ENCODE measurements around the gene TRPC4AP.
"Not testable (repeated sequence)": the region's sequence is repeated elsewhere in the genome, so short reads cannot be mapped to it uniquely, and the experiment has no call there.

The TRPC4AP gene

DNA sequence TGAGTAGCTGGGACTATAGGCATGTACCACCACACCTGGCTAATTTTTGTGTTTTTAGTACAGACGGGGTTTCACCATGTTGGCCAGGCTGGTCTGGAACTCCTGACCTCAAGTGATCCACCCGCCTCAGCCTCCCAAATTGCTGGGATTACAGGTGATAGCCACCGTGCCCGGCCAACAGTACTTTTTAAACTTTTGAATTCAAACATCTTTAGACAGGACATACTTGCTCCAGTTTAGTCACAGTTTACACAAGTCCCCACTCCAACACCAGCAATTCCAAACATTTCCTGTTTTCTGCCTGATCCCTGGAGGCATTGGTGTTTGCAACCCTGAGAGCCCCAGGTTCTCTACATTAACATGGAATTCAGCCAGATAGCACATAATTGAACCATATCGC lies 40.0 kb downstream of the TRPC4AP start:
- not testable (repeated sequence) for DNase-seq

DNA sequence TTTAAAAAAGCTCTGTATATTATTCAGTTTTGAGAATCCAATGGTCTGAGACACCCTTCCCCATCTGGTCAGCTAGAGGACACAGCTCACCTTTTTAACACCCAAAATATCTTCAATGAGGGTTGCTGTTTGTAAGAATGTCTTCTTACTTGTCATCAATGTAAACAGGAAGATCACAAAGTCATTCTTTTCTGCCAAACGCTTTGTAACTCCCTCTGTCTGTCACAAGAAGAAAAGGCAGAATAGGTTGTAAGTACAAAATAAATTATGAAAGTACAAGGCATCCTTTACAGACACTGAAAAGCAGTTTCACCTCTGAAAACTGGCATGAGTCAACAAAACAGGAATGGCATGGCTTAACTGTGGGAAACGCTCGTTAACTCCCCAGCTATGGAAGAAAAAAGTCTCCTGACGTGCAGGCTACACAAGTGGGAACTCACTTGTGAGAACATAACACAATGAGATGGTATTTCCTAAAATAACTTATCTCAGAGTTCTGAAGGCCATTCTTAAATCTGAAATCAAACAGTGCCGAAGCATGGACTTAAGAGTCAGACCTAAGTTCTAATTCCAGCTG lies 42.7 kb downstream of the TRPC4AP start:
- no peak for DNase-seq

DNA sequence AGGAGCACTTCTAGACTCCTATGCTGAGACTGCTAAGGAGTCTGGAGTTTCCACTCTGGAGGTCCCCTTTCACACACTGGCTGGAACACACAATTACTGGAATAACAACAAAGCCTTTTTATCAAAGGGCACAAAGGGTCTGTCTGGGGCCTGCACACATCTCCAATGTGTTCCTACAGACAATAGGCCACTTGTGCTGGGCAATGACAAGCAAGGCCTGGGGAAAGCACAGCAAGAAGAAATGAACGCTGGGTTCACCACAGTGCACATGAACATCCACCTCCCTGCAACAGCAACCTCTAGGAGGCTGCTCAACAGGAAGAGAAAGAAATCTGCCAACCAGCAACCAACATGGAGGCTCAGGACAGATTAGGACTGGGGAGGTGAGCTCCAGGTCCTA lies 43.9 kb downstream of the TRPC4AP start:
- DNase-seq = no peak

DNA sequence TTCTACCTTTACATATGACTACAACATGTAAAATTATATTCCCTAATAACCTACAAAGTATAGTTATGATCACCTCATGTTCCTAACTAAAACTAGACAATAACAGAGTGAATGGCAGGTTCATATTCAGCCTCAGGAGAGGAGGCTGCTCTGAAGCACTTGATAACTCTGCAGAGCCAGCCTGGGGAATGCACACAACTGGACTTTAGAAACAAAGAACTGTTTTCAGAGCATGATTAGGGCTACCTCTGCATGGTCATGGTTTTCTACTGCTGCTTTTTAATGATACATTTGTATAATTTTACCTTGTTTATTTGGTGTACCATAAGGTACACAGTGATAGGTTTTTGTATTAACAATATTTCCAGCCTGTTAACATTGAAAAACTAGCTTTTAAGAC lies 50.3 kb downstream of the TRPC4AP start:
- DNase-seq = no peak

DNA sequence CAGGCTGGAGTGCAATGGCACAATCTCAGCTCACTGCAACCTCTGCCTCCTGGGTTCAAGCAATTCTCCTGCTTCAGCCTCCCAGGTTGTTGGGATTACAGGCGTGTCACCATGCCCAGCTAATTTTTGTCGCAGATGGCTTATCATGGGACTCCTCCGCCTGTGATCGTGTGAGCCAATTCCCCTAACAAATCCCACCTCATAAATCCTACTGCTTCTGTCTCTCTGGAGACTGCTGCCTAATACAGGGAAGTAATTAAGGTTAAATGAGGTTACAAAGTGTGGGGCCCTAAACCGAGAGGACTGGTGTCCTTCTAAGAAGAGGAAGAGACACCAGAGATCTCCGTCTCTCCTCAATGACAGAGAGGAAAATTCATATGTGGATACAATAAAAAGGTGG lies 52.0 kb downstream of the TRPC4AP start:
- DNase-seq = no peak

DNA sequence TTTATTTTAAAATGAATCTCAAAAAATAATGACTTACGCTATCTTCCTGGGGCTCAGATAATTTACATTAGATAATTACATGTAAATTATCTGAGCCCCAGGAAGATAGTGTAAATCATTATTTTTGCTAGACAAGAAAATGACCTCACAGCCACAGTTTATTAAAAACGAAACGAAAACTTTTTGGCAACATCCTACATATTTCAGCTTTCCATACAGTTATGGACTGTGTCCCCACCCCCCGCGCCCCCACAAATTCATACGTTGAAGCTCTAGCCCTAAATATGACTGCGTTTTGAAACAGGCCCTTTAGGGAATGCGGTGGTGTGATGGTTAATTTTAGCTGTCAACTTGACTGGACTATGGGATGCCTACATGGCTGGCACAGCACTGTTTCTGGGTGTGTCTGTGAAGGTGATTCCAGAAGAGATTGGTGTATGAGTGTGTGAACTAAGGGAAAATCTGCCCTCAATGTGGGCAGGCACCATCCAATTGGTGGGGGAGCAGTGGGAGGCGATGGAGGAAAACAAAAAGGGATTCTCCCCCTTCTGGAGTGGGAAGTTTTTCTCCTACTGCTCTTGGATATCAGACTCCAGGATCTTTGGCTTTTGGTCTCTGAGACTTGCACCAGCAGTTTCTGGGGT lies 52.6 kb downstream of the TRPC4AP start:
- no peak for DNase-seq

DNA sequence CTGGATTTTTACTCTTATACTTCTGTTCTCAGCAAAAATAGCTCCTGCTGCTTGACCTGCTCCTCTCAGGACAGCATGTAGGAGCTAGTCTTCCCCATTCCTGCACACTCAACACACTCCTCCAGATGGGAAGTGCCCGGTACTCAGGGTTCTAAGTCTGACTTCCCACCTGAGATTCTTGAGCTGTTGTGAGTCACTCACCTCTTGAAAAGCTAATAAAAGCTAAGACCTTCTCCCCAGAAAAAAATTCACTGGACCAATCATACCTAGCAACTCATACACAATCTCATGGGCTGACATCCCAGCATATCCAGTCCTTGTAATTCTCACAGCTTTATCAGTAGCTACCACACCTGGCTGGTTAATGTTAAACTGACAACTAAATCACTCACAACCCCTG lies 53.5 kb downstream of the TRPC4AP start:
- no peak for DNase-seq

DNA sequence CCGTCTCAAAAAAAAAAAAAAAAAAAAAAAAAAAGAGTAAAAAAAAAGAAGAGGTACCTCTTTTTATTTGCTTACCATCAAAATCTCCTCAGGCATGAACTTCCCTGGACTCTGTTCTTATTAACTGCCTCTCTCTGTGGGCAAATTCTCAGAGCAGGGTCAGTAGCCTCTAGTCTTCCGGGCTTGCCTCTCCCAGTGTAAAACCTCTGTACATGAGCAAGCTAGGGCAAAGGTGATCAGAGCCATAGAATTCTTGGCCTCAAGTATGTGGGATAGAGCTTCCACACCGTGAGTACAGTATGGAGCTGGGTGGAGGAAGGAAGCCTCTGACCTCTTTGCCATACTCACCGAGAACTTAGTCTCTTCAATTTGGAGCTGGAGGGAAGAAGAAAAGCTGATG lies 58.5 kb downstream of the TRPC4AP start:
- no peak for DNase-seq

DNA sequence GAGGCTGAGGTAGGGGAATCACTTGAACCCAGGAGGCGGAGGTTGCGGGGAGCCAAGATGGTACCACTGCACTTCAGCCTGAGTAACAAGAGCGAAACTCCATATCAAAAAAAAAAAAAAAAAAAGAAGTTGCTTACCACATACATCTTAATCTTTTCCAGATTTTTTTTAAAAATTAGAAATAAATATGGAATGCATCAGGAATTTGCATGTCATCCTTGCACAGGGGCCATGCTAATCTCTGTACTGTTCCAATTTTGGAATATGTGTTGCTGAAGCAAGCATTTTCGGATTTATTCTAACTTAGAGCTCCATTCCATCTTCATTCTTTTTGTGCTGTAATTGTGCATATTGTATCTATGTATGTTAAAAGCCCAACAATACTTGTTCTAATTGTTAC lies 62.5 kb downstream of the TRPC4AP start:
- DNase-seq = no peak

DNA sequence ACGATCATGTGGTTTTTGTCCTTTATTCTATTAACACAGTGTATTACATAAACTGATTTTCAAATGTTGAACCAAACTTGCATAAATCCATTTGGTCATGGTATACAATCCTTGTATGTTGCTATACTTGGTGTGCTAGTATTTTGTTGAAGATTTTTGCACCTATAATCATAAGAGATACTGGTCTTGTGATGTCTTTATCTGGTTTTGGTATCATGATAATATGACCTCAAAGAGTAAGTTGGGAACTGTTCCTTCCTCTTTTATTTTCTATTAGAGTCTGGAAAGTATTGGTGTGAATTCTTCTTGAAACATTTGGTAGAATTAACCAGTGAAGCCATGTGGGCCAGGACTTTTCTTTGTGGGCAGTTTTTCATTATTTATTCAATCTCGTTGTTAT lies 65.3 kb downstream of the TRPC4AP start:
- no peak for DNase-seq

DNA sequence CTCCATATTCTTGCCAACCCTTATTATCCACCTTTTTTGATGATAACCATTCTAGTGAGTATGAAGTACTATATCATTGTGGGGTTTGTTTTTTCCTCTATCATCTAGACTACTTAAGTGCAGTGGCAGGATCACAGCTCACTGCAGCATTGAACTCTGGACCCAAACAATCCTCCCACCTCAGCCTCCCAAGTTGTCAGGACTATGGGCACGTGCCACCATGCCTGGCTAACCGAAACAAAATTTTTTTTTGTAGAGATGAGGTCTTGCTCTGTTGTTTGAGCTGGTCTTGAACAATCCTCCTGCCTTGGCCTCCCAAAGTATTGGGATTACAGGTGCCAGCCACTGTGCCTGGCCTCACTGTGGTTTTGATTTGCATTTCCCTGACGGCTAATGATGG lies 67.5 kb downstream of the TRPC4AP start:
- no peak for DNase-seq

DNA sequence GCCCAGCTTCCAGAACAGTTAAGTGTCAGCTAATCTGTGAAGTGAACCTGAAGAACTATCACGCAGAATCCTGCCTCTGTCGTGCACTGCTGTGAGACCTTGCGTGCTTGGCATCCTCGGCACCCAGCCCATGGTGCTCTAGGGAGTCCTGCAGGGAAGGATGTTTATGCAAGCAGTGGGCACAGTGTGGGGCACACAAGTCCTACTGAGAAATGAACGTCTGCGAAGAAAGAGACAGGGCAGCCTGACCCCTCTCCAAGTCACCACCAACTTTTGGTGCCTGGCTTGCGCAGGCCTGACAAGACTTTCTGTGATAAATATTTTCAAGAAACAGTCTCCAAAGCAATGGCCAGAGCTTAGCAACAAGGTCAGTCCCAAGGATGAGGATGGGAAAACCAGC lies 69.0 kb downstream of the TRPC4AP start:
- no peak for DNase-seq

DNA sequence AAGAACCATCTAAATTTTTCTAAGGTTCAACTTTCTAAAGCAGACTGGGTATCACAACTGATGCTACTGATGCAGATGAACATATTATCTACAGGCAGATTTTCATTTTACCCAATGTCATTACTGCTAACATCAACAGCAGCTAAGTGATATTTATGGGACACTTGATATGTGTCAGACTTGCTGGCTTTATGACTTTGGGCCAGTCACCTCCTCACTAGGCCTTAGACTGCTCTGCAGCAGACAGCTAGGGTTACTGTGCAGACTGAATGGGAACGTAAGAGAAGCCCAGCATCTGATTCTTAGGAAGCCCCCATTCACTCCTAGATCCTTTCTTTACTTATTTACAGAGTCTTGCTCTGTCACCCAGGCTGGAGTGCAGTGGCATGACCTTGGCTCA lies 70.8 kb downstream of the TRPC4AP start:
- no peak for DNase-seq

DNA sequence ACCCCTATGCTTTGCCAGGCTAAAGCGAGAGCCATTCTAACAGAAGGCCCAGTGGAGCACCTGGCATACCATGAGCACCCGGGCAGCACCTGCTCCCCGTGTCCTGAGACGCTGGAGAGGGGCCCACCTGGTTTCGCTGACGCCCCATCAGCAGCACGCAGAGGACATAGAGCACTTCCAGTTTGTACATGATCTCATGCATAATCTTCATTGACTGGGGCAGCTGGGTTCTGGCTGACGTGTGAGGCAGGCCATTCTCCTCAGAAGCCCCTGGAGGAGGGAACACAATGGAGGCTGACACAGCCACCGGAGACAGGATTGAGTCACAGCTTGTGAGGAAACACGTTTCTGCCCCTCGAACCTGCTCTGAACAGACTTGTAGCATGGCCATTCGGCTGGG lies 71.5 kb downstream of the TRPC4AP start:
- no peak for DNase-seq

DNA sequence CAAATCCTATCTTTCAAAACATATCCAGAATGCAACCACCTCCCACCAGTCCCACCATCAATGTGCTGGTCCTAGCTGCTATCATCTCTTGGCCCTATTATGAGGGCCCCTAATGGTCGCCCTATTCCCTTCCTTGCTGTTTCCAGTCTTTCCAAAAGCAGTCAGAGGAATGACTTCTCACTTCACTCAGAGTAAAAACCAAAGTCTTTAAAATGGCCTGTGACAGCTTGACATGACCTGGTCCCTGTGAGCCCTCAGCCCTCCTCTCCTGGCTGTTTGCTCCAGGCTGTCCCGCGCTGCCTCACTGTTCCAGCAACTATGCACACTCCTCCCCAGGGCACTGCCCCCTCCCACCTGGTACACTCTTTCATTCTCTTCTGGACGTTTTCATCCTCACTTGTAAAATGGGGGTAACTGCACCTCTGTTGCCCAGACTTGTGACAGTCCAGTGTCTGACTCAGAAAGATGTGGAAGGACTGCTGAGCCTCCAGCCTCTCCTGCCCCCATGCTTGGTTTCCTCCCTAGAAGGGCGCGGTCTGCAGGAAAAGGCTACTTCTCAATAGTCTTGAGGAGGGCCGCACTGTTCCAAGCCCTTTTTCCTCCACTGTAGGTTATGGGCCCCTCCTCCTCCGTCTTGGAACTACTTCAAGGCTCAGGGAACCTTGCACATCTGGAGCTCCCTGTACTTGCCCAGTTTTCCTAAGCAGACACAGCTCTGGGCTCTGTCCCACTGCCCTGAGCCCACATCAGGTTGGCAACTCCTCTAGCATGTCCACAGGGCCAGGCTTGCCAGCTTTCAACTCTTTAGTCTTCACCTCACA lies 72.3 kb downstream of the TRPC4AP start:
- DNase-seq = no peak

DNA sequence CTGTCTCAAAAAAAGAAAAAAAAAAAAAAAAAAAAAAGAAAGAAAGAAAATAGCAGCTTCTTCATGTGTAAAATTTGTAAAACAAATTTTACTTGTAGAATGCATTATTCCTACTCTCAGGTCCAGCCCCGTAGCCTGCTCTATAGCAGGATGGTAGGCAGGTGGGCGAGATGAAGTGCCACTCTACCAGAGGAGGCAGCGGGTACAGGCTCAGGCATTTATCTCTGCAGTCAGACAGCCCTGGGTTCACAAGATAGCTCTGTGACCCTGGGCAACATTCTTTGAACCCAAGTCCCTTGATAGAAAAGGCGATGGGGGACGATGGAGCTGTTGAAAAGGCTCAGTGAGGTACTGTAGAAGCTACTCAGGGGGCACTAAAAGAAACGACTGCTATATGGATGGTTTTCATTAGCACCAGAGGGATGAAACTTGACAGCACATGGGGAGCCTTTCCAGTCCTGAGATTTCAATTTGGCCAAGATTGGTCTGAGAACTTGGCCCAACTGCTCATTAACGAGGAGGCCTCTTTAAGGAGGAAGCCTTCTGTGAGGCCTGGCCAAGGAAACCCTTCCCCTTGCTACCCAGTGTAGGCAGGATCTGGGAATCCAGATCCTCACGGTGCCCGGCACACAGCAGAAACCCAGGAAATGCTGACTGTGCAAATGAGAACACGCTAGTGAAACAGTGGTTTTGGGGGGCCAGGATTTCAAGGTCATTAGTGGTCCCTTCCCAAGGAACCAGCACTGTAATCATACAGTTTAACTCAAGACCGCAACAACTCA lies 73.8 kb downstream of the TRPC4AP start:
- DNase-seq = no peak

DNA sequence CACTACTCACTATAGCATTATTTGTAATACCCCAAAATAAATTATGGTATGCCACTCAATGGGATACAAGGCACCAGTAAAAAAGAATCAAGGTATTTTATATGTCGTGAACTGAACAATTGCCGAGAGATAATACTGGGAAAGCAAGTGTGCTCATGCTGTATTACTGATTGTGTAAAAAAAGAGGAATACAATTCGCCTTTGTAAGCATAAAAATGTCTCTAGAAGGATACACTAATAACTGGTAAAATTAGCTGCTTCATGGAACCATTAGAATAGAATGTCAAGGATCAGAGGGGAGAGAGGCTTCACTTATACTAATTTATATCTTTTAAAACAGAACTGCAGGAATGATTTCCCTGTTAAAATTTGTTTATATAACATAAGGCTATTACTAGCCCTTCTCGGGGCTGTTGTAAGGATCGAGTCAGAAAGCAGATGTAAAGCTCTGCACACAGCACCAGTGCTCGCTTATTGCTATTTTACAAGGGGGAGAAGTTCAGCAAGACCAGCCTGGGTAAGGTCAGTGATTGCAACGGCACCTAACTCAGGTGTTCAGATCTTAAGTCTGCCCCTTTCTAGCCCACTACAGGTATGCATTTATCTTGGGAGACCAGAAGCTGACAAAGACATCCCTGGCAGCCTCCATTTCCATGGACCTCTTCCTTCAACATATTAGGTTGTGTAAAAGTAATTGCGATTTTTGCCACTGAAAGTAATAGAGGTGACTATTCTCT lies 75.3 kb downstream of the TRPC4AP start:
- DNase-seq = no peak

DNA sequence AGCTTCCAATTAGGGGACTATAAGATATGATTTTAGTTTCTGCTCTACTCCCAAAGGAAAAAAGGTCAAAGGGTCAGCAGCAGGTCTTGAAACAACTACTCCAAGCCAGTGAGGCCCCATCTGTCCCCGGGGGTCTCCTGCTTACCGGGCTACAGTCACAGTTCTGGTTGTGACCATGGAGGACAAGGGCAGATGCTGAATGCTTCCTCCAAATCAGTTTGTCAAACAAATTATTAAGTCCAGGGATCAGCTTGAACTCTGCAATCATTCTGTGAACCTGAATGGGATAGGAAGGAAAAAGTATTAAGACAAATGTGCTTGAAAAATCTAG lies 76.8 kb downstream of the TRPC4AP start:
- no peak for DNase-seq

DNA sequence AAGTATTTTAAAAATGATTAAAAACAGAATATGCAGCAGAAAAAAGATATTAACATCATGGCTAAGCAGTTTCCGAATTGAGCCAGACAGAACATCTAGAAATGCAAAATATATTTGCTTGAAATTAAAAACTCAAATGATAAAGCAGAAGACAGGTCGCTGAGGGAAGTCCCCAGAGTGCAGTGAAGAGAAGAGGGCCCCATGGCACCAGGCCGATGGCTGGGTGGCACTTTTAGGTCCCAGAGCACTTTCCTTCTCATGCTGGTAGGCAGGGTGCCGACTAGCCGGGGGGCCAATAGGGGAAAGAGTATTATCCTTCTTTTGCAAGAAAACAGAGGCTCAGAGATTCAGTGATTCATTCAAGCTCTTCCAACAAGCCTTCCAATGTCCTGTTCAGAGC lies 78.1 kb downstream of the TRPC4AP start:
- no peak for DNase-seq

DNA sequence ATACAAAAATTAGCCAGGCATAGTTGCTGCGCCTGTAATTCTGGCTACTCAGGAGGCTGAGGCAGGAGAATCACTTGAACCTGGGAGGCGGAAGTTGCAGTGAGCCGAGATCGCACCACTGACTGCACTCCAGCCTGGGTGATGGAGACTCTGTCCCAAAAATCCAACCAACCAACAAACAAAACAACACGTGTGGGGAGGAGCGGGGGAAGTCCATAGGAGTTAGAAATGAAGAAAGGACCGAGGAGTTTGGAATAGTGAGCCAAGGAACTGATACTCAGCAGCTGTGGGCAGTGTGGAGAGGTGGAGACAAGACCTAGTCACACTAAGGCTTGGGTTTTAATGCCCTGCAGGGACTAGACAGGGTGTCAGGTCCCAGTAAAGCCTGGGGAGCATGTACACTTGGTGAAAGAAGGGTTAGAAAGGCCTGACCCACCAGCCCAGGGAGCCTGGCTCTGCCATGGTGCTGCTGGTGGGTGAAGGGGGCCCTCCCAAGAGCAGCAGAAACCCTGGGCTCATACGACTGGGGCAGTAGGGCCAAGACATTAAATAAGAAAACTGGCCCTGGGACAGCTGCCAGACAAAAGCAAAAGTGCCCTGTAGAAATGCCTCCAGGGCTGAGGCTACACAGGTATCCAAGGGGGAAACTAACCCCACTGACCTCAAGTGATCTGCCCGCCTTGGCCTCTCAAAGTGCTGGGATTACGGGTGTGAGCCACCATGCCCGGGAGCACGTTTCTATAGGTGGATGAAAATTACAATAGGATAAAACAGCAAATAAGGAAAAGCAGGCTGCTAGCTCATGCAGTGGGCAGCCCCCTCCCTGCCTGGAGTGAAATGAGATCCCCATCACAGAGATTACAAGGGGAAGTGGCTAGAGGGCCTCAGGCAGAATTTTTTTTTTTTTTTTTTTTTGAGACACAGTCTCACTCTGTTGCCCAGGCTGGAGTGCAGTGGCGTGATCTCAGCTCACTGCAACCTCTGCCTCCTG lies 78.9 kb downstream of the TRPC4AP start:
- no peak for DNase-seq

DNA sequence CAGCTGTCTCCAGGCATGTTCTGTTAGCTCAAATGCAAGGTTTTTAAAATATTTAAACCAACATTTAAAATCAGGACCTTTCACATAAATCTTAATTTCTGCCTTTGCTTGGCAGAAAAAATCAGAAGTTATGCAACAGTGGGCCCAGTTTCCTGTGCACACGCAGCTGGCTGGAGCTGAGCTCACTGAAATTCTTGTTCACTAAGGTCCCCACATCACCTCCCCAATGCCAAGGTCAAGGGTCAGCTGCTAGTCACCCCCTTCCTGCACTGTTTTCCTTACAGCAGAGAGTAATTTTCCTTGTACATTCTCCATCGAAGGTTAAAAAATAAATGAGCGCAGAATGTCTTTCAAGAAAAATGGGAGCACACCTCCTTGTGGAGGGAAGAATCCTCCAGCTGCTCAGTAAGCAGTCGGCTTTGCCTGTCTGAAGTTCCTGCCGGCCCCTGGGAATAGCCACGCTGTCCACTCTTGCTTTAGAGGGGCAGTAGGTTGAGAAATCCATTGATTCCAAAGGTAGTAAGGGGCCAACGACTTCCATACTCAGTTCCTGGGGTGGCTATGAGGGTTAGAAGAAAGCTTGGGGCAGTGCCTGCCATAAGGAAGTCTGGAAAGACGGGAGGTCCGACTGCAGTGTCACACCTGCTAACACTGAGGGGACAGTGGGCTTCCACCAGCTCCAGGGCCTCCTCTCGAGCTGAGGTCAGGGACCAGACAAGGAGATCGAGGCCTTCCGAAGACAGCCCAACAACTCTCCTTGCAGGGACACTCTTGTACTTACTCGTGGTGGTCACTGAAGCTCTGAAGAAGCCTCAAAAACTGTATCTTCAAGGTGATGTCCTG lies 80.2 kb downstream of the TRPC4AP start:
- no peak for DNase-seq
